Measurements from ENCODE around the gene RAB5IF. TPM values are rescaled to one million over a fixed set of nuclear protein-coding genes. Genes with fewer than 3 reads are reported as not detected.

The RAB5IF gene
- total and polyA plus RNA-seq, 2 donors (not counting 1 experiment from before 2014, with no cell fraction given) = 41.4 to 69.4 TPM

GRCh38 chr20:36573103-36573797 is 32.3 kb upstream of the RAB5IF start, which contains the start of gene TGIF2:
TGIF2 (plus strand) TSS chr20:36573597; CDS start chr20:36578775, 5,178 bp downstream.
- Histone ChIP-seq H2AFZ (ENCODE audit: insufficient read depth, low read depth, low read length, poor library complexity, severe bottlenecking) (peak within 1 kb of the TSS; percentile 93), H3K9me3 (ENCODE audit: control extremely low read depth in 1 of 3, control insufficient read depth in 2 of 3, insufficient read depth in 1 of 3, low read length in 2 of 3) (no peaks in the 10 kb centered on the region), H3K4me2 (replicated peaks; ENCODE audit: low read depth, low read length, poor library complexity, severe bottlenecking) (peak within 1 kb of the TSS; percentile 98), H3K4me1 (ENCODE audit: control insufficient read depth in 2 of 2, insufficient read depth in 2 of 2, low read length in 2 of 2) (peaks cover 23 to 34% of the 10 kb centered on the region in 2 donors), H3K79me2 (ENCODE audit: control insufficient read depth, insufficient read depth, low read length) (peaks cover 46% of the 10 kb centered on the region), H4K20me1 (ENCODE audit: control insufficient read depth, insufficient read depth, low read length, poor library complexity, severe bottlenecking) (peaks cover 37% of the 10 kb centered on the region), H3K9ac (ENCODE audit: low read length) (peak within 1 kb of the TSS; percentile 90), H3K4me3 (ENCODE audit: control extremely low read depth in 1 of 5, extremely low read depth in 1 of 5, insufficient read depth in 1 of 5, low read depth in 2 of 5, low read length in 4 of 5) (peak within 1 kb of the TSS; percentile 22 to 95 (median 88)), H3K27ac (ENCODE audit: low read length in 2 of 2) (peak within 1 kb of the TSS; percentile 97 to 100), H3K36me3 (replicated peaks in 1 of 2; ENCODE audit: control extremely low read depth in 1 of 2, control insufficient read depth in 1 of 2, extremely low read depth in 1 of 2, insufficient read depth in 2 of 2, low read length in 1 of 2) (peaks cover 0 to under 1% of the 10 kb centered on the region in 2 experiments), H3K27me3 (replicated peaks in 1 of 4; ENCODE audit: control extremely low read depth in 1 of 4, control insufficient read depth in 3 of 4, insufficient read depth in 4 of 4, low read length in 3 of 4) (no peaks in the 10 kb centered on the region)
- CTCF ChIA-PET = interaction anchor here (0.5 to 6.1 kb wide), 11 partner anchors 15 to 520 kb away, joined by 3 to 63 read pairs (median 6); partner anchors contain the start of gene RAB5IF
- Mint-ChIP-seq H3K9me3 (ENCODE audit: insufficient read depth) (no peaks in the 10 kb centered on the region), H3K27me3 (no peaks in the 10 kb centered on the region), H3K4me3 (peak within 1 kb of the TSS; percentile 92), H3K27ac (peak within 1 kb of the TSS; percentile 98), H3K4me1 (peaks cover 34% of the 10 kb centered on the region)
- TF ChIP-seq EZH2 (IDR thresholded peaks at IDR 0.05; ENCODE audit: borderline replicate concordance, insufficient read depth, low read depth, low read length, poor library complexity, severe bottlenecking) (no peak), CTCF (IDR thresholded peaks at IDR 0.05) (no peak)
- under 1% methylated on average over 69 of the region's 80 CpGs for WGBS (ENCODE audit: insufficient coverage)
- intact Hi-C loops (cut with micrococcal nuclease) = loop anchor here (1.0 kb wide), 3 partner anchors 22 to 112 kb away; partner anchors contain the start of gene RAB5IF
- peak; percentile 80 for ATAC-seq (ENCODE audit: low read depth)
- POLR2A ChIA-PET = interaction anchor here (0.5 to 6.7 kb wide), 12 partner anchors 9 to 184 kb away, joined by 3 to 81 read pairs (median 4); partner anchors contain the start of gene RAB5IF
- DNase-seq = peak; percentile 94
